ENCODE results near the gene CCNI.

DNA sequence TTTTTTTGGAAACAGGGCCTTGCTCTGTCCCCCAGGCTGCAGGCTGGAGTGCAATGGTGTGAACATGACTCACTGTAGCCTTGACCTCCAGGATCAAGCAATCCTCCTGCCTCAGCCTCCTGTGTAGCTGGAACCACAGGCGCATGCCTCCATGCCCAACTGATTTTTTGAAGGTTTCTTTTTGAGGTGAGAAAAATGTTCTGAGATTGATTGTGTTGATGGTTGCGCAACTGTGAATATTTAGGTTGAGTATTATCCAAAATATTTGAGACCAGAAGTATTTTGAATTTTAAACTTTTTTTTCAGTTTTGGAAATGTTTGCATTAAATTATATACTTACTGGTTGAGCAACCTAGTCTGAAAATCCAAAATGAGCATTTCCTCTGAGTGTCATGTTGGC lies 2.6 kb upstream of the CCNI start:
- no peak for TF ChIP-seq CTCF (conservative IDR thresholded peaks at IDR 0.05)
- no peak for TF ChIP-seq ZFX (IDR thresholded peaks at IDR 0.05)
